GM18520 (cell line): ENCODE results near the gene EEF1A2.
"Not testable (repeated sequence)": the region's sequence is repeated elsewhere in the genome, so short reads cannot be mapped to it uniquely, and the experiment has no call there.

Experiments used
- ATAC-seq: cut with Tn5 transposase; IDR thresholded peaks from one replicate; pipeline ENCODE4 v1.9.1; 2021; ENCODE audit not compliant: unreplicated experiment

EEF1A2 gene

DNA sequence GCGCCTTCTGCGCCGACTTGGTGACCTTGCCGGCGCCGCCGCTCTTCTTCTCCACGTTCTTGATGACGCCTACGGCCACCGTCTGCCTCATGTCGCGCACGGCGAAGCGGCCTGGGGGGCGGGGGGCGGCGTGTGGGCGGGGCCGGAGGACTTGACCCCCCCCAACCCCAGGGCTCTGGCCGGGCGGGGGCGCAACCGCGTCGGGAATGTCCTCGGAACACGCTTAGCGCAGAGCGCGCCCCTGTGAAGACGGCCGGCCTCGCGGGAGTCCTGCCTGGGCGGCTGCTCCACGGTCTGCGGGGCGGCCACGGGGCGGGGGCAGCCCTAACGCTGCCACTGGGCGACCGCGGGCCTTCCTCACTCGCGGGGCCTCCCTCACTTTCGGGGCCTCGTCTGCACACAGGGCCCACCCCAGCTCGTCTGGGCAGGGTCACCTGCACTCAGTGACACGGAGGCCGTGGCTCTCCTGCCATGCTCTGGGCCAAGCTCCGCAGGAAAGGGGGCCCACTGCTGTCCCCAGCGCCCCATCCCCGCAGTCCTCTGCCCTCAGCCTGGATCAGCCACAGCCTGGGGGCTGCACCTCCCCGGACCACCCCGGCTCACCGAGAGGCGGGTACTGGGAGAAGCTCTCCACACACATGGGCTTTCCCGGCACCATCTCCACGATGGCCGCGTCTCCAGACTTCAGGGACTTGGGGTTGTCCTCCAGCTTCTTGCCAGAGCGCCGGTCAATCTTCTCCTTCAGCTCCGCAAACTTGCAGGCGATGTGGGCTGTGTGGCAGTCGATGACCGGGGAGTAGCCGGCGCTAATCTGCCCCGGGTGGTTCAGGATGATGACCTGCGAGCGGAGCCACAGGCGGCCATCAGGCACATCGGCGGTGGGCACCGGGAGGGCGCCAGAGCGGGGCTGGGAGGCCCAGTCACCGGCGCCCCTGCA, 10.3 kb downstream of the EEF1A2 start:
- no peak for ATAC-seq

DNA sequence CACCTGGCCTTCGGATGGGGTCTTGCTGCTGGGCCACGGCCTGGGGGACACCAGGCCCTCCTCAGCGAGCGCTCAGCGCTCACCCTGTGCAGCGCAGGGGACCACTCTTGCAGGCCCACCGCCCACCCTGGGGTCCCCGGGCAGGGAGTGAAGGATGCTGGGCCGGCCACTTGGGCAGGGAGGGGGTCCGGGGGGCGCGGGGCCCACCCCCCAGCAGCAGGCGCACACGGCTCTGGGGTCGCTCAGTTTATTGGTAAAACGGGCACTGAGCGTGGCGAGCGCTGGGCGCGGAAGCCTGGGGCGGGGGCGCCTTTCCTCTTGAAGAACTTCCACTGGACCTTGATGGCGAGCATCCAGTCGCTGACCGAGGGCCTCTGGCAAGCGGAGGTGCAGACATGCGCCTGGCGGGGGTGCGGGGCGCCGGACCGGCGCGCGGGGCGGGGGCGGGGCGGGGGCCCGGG, 11.1 kb downstream of the EEF1A2 start:
- no peak for ATAC-seq

DNA sequence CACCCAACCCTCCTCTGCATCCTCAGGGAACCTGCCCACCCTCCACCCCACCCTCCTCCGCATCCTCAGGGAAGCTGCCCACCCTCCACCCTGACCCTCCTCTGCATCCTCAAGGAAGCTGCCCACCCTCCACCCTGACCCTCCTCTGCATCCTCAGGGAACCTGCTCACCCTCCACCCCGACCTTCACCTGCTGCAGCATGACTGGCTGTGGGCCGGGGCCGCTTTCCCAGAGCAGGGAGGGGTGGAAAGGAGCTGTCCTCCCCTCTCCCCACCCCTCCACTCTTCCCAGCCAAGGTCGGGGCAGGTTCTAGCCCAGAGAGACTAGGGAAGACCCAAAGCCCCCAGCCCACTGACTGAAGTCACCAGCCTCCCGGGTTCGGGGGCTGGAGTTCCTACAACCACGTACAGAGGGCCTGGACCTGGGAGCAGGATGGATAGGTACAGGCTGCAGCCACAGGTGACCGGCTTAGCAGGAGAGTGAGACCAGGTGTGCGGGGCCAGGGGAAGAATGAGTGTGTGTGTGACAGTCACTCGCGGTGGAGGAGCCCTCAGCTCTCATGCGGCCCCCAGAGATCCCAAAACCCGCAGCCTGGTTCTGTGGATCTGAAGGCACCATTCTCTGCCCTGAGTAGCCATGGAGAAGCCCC, 11.6 kb downstream of the EEF1A2 start:
- ATAC-seq = no peak

DNA sequence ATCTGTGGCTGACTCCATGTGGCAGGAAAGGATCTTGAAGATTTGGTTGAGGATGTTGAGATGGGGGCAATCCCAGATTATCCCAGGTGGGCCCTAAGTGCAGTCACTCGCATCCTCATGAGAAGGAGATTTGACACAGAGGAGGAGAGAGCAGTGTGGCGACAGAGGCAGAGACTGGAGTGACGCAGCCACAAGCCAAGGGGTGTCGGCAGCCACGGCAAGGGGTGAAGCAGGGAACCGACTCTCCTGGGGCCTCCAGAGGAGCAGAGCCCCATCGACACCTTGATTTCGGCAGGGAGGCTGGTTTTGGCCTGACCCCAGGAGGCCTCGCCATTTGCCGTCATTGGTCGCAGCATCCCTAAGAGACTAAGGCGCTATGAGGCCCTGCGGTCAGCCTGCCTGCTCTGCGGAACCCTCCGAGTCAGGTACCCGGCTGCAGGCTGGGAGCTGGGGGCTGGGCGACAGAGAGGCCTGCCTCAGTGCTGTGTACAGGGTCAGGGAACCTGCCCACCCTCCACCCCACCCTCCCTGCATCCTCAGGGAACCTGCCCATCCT, 12.5 kb downstream of the EEF1A2 start:
- ATAC-seq = no peak

DNA sequence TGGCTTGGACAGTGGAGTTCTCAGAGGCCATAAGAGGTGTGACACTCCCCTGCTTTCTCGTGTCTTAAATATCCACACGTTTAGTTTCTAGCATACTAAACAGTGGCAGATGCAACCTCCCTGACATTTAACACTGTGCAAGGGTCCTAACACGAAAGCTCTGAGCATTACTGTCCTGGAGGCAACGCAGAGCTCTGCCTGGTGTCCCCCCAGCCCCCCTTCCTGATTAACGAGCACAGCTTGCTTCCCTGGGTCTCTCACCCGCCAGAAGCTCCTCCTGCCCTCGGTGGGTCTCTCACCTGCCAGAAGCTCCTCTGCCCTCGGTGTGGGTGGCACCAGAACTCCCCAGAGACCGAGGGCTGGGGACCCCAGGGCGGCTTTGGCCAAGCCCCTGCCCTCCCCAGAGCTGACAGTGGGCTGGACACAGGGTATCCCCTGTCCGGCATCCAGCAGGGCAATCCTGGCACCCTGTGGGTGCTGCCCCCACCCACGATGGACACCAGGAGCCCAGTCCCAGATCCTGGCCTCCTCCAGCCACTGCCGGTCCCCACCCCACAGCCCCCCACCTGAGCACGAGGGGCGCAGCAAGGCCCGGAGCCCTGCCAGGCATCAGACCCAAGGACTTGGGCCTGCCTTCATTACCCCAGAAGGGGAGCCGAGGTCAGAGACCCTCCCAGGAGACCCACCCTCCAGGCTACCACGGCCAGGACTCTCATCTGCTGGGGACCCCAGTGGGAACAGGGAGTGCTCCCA, 14.1 kb downstream of the EEF1A2 start:
- ATAC-seq = no peak

DNA sequence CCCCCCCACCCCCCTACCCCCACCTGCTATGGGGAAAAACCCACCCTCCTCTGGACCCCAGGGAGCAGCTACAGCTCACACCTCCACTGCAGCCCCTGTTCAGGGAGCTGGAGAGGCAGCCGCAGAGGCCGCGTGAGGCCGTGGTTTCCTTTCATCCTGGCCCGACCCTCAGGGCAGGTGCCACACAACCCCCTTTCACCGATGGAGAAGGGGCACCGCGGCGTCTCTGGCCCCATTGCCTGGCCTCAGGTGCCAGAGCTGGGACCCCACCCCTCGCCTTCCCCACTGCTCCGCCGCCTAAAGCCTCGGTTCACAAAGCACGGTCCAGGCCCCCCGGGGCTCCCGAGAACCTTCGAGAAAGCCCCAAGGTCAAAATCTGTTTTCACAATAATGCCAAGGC, 14.6 kb downstream of the EEF1A2 start:
- ATAC-seq = no peak

DNA sequence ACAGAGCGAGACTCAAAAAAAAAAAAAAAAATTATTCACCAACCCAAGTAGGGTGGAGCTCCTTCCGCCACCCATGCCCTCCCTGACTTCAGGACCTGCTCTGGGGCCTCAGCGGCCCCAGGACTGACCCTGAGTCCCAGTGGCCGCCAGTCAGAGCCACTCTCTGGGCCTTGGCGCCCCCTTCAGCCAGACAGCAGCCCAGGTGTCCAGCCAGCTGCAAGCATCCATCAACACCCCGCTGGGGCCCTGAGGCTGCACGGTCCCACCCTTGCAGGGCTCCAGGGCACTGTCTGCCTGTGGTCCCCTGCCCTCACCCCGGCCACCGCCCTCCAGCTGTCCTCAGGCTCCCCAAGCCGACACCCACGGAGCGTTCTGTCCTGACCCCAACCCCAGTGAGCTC, 15.0 kb downstream of the EEF1A2 start:
- ATAC-seq = no peak

DNA sequence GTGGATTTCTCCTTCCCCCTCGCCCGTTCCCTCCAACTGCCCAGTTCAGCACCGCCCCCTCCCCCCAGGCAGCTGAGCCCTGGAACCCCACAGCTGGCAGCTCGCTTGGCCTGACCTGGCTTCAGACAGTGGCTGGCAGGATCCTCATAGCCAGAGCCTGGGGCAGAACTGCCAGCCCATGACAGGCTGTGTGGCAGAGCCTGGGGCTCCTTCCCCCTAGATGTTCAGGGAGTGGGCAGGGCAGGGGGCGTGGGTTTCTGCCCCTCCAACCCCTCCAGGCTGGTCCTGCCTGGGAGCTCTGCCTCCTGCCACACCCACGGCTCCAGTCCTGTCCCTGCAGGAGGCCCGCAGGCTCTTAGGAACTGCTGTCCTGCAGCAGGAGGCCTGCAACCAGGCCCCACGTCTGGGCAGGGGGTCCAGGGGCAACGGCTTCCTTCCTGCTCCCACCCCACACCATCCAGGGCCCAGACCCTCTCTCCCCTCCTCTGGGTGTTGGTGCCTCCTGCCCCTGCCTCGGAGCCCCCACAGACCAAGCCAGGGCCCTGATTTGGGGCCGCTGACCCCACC, 16.8 kb downstream of the EEF1A2 start:
- no peak for ATAC-seq

DNA sequence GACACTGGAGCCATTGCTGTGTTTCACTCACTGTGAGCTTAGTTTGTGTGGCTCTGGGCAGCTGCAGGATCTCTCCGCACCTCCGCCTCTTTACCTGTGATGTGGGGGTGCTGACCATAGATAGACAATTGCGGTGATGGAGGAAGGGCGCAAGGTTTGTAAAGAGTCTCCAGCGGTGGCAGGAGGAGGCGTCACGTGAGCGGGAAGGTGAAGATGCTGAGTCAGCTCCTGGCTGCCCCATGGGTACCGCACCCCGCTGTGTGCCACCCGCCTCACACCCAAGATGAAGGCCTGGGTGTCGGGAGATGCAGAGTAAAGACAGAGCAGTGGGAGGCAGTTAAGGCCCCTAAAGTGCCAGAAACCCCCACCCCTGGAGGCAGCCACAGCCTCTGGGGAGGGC, 17.4 kb downstream of the EEF1A2 start:
- no peak for ATAC-seq

DNA sequence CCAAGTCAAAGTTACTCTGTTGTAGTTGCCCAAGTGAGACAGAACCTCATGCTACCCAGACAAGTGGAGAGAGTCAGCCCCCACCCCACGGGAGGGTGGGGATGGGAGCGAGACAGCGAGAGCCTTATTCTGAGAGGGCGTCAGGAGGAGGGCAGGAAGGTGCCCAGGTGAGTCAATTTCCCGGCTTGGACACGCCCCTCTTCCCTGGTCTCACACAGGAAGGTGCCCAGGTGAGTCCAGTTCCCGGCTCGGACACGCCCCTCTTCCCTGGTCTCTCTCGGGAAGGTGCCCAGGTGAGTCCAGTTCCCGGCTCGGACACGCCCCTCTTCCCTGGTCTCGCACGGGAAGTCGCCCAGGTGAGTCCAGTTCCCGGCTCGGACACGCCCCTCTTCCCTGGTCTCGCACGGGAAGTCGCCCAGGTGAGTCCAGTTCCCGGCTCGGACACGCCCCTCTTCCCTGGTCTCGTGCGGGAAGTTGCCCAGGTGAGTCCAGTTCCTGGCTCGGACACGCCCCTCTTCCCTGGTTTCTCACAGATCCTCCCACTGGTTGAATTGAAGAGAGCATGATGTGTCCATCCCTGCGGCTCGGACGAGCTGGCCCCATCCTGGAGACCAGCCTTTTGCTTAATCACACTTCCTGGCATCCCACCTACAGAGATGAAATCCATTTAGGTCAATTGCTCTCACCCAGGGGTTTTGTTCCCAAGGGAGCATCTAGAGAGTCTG, 19.0 kb downstream of the EEF1A2 start:
- not testable (repeated sequence) for ATAC-seq

DNA sequence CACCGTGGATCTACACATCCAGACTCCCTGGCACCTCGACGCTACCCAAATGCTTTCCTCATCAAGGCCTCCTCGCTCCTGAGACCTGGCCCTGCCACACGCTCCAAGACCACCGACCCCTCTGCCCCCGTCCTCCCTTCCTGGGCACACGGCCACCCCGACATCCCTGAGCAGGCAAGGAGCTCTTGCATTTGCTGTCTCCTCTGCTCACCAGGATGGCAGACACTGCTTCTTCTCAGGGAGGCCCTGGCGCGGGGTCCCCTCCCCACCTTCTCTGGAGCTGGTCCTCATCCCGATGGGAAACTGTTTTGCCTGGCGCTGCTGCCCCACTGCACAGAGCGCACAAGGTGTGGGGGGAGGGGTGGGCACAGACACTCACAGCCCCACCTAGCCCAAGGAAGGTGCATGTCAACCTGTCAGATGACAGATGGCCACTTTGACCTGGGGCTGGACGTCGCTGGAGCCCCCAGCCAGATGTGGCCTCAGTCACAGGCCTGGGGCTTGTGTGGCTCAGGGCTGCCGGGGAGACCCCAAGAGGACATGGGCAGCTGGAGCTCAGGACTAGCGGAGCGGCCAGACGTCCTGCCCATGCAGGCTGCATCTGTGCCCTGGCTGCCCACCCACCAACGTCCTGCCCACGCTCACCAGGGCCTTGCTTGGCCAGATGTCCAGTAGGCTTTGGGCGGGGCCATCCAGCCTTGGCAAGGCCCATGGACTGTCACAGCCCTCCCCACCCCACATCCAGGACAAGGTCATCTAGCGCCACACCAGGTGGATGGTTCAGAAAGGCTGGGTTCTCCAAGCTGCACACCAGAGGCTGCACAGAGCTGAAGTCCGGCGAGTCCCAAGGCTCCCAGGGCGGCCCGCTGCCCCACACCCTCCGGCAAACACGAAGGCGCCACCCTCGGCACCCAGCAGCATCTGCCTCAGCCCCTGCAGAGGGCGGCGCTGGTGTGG, 20.3 kb downstream of the EEF1A2 start:
- no peak for ATAC-seq

DNA sequence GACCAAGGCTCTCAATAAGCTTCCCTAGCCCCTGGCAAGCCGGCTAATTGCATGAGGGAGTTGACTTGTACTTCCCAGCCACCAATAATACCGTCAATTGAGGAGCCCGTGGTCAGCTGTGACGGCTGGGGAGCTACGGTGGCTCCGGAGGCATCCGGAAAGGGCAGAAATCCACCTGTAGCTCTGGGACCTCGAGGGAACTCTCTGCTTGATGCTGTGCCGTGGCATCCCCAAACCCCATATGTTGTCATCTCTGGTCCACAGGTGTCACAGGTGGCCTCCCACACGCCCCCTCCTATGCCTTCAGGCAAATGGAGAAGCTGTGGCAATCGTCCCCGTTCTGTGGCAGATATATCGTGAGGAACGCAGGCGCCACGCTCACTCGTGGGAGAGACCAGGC, 20.9 kb downstream of the EEF1A2 start:
- ATAC-seq = no peak

DNA sequence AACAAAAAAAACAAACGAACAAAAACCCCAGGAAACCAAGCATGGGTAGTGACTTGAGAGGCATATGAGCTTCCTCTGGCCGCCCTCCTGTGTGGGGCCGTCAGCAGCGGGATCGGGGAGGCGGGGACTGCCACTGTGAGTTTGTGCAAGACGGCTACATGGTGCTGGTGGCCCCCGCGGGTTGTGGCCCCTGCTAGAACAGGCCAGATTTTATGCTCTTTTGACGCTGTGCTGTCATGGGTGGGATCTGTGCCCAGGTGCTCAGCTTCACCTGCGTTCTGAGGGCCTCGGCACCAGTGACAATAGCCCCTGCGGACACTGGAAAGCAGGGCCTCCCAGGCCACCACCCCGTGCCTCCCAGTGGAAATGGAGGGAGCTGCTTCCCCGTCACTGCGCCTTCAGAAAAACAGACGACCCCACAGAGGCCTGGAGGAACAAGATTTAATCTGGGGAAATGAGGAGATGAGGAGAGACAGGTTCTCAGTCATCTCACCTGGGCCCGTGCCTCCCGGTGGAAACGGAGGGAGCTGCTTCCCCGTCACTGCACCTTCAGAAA, 21.7 kb downstream of the EEF1A2 start:
- ATAC-seq = no peak

DNA sequence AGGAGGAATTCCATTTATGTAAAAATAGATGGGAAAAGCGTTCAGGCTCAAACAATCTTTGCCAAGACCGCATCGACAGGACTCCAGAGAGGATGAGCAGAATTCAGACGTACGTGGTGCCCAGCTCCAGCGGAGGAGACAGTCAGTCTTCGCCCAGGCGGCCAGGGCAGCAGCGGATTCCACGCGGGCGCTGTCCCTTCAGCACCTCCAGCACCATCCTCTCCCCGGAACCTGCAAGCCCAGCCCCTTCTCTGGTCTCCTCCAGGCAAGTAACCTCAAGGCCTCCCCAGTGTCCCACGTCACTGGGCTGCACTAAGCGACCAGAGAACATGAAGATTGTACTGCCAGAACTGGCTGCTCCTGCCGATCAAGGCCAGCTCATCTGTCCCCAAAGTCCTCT, 23.7 kb downstream of the EEF1A2 start:
- no peak for ATAC-seq

DNA sequence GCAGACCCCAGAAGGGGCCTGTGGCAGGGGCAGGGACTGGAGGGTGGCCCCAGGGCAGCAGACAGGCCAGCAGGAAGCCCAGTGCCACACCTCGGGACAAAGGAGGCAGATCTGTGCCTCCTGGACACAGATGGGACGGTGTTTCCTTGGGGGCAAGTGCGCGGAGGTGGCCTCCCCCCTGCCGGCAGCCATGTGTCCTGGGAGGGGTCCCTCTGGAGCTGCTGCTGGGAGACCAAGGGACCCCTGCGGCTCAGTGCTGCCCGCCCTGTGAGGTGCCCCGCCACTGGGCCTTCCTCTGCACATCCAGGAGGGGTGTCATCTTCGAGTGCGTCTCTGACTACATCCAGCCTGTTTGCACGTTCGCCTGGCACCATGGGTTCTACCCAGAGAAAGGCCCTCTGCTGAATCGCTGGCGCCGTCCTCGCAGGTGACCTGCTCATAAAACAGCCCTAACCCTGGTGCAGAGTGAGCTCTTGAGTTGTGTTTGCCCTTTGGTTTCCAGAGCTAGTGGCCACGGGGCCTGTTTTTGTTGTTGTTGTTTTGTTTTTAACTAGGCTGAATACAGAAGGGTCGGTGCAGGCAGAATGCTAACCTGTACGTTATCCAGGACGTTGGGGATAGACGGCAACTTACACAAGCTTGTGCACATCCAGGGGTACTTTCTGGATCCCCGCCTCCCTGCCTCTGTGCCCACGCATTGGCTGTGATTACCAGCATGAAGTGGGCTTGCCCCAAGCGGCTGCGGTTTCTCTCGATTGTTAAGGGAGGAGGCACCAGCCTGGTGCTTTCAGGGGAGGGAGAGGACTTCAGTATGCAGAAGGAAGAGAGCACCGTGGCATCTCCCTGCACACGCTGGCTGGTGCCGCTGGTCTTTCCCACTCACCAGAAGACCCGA, 25.1 kb downstream of the EEF1A2 start:
- no peak for ATAC-seq

DNA sequence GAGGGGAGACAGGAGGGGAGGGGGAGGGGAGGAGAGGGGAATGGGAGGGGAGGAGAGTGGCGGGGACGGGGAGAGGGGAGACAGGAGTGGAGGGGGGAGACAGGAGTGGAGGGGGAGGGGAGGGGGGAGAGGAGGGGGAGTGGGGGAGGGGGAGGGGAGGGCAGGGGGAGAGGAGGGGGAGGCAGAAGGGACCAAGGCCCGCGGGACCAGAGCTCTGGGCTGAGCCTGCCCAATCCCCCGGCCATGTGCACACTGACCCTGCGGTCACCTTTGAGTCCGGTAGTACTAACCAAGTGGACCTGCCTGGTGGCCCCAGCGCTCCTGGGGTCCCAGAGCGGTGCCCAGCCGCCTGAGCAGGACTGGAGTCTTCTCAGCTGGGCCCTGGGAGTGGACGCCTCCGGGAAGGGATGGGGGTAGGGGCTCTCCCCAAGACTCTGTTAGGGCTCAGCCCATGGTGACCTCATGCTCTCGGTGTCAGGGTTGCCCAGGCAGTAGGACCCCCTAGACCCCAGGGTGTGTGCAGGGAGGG, 26.0 kb downstream of the EEF1A2 start:
- ATAC-seq = no peak

DNA sequence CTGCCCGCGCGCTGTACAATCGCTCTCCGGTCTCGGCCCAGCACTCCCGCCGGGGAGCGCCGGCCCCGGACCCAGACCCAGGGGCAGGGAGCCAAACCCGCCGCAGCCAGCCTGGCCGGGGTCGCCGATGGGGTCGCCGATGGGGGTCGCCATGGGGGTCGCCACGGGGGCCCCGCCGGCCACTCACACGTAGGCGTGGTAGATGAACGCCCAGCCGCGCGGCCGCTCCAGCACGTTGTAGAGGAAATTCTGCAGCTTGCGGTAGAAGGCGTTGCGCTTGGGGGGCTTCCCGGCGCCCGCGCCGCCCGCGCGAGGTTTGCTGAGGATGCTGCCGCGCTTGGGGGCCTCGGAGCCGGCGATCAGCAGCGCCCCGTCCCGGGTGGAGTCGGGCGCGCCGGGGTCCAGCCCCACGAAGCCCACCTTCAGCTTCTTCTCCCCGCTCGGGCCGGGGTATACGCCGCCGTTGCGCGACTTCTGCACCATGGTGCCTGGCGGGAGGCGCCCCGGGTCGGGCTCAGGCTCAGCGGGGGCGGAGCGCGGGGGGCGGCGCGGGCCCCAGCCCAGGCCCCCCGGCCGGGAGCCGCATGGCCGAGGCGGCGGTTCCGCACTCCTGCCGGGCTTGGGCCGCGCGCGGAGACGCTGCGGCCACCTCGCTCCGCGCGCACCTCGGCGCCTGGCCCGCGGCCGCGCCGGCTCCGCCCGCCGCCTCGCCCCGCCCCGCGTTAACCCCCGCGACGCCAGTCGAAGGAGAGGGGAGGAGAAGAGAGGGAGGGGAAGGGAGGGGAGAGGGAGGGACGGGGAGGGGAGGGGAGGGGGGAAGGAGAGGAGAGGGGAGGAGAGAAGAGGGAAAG, 26.7 kb downstream of the EEF1A2 start, which contains the start of gene KCNQ2:
TSS of gene KCNQ2 (minus strand) at position 675 of the 851 bp plus-strand sequence. CDS start at position 483, 192 bp downstream.
- ATAC-seq = no peak
